ENCODE data around the gene PLCB3.
A peak's percentile ranks its signal among the peaks of the same experiment; 100 is the strongest.

The PLCB3 gene

GRCh38 chr11:64247729-64248531 lies 3.4 kb upstream of the PLCB3 start:
- no peak for TF ChIP-seq CTCF (conservative IDR thresholded peaks at IDR 0.05; ENCODE audit: low read length)
- peak overlapping the region; percentile 89 for H3K4me3 ChIP-seq (ENCODE audit: low read length)
- DNase-seq (ENCODE audit: low read depth), result no peak

GRCh38 chr11:64248578-64248977 lies 2.8 kb upstream of the PLCB3 start:
- no peak overlapping the region for H3K4me3 ChIP-seq (ENCODE audit: low read length)
- TF ChIP-seq CTCF (conservative IDR thresholded peaks at IDR 0.05; ENCODE audit: low read length), result no peak
- no peak for DNase-seq (ENCODE audit: low read depth)

GRCh38 chr11:64249038-64249437 lies 2.3 kb upstream of the PLCB3 start:
- H3K4me3 ChIP-seq (ENCODE audit: low read length), result no peak overlapping the region
- TF ChIP-seq CTCF (conservative IDR thresholded peaks at IDR 0.05; ENCODE audit: low read length), result no peak
- no peak for DNase-seq (ENCODE audit: low read depth)

GRCh38 chr11:64249563-64250414 lies 1.5 kb upstream of the PLCB3 start:
- TF ChIP-seq CTCF (conservative IDR thresholded peaks at IDR 0.05; ENCODE audit: low read length), result no peak
- H3K4me3 ChIP-seq (ENCODE audit: low read length), result no peak overlapping the region
- no peak for DNase-seq (ENCODE audit: low read depth)

GRCh38 chr11:64250415-64251015 lies 815 bp upstream of the PLCB3 start:
- TF ChIP-seq CTCF (conservative IDR thresholded peaks at IDR 0.05; ENCODE audit: low read length), result no peak
- H3K4me3 ChIP-seq (ENCODE audit: low read length), result peak overlapping the region; percentile 67
- DNase-seq (ENCODE audit: low read depth), result no peak

- peak overlapping the region; percentile 78 for H3K4me3 ChIP-seq (ENCODE audit: low read length)
- no peak for TF ChIP-seq CTCF (conservative IDR thresholded peaks at IDR 0.05; ENCODE audit: low read length)
- no peak for DNase-seq (ENCODE audit: low read depth)
Measured at GRCh38 chr11:64251753-64252002, 348 bp downstream of the PLCB3 start.
